Measurements from ENCODE around the gene EYA2. TPM values are rescaled to one million over a fixed set of nuclear protein-coding genes. Genes with fewer than 3 reads are reported as not detected.

EYA2 gene
- total and polyA plus RNA-seq, 2 of the 4 experiments (the other 2 are of a cell fraction), result 2.3 to 5.4 TPM

DNA sequence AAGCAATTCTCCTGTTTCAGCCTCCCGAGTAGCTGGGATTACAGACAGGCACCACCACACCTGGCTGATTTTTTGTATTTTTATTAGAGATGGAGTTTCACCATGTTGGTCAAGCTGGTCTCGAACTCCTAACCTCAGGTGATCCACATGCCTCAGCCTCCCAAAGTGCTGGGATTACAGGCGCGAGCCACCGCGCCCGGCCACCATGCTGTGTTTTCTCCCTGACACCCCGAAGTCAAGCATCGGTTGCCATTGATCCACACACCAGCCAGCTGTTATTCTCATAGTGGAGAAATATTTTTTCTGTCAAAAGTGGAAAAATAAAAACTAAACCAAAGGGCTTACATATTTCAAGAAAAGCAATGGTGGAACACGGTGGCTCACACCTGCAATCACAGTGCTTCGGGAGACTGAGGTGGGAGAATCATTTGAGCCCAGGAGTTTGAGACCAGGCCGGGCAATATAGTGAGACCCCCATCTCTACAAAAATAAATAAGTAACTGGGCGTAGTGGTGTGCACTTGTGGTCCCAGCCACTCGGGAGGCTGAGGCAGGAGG is 304.4 kb downstream of the EYA2 start:
- Histone ChIP-seq H4K20me1 (ENCODE audit: insufficient read depth, low read length) (no peaks in the 10 kb centered on the region), H3K4me1 (ENCODE audit: control insufficient read depth, insufficient read depth, low read length) (peaks cover 3% of the 10 kb centered on the region; the same call in 1 of the 2 replicates), H3K4ac (ENCODE audit: low read depth, low read length) (no peak overlapping the region), H3K14ac (replicated peaks; ENCODE audit: low read depth, low read length) (no peak overlapping the region), H2AK5ac (ENCODE audit: low read depth, low read length) (no peak overlapping the region), H2BK15ac (ENCODE audit: low read depth, low read length) (no peak overlapping the region), H4K8ac (ENCODE audit: low read depth in 2 of 2, low read length in 2 of 2) (no peak overlapping the region), H2AFZ (replicated peaks; ENCODE audit: low read length, poor library complexity) (no peak overlapping the region), H3K4me3 (ENCODE audit: insufficient read depth, low read depth, low read length) (no peak overlapping the region), H3K79me1 (ENCODE audit: low read depth in 1 of 2, low read length in 2 of 2) (no peaks in the 10 kb centered on the region), H3K27ac (ENCODE audit: insufficient read depth, low read length) (no peak overlapping the region), H3K9me1 (ENCODE audit: insufficient read depth, low read length) (0 out of 2 replicates have a peak, but pooled peaks cover 6% of the 10 kb centered on the region), H2BK120ac (ENCODE audit: low read depth, low read length) (no peak overlapping the region), H3K9me3 (ENCODE audit: control insufficient read depth, insufficient read depth, low read length) (no peaks in the 10 kb centered on the region), H2AK9ac (replicated peaks; ENCODE audit: low read depth, low read length, poor library complexity) (no peak overlapping the region), H3K23ac (ENCODE audit: low read depth, low read length) (no peak overlapping the region), H2BK5ac (ENCODE audit: low read depth, low read length, poor library complexity, severe bottlenecking) (no peak overlapping the region), H3K27me3 (ENCODE audit: control insufficient read depth, insufficient read depth, low read length) (no peaks in the 10 kb centered on the region), H4K91ac (ENCODE audit: insufficient read depth, low read depth, low read length) (no peak overlapping the region), H3K18ac (ENCODE audit: low read depth, low read length) (no peak overlapping the region), H2BK20ac (ENCODE audit: low read depth, low read length) (no peak overlapping the region), H3K4me2 (ENCODE audit: low read depth, low read length) (no peak overlapping the region), H3K9ac (ENCODE audit: low read depth, low read length) (no peak overlapping the region), H4K5ac (ENCODE audit: low read depth, low read length) (no peak overlapping the region), H3K56ac (ENCODE audit: extremely low read depth, insufficient read depth, low read length) (no peak overlapping the region), H3K36me3 (ENCODE audit: control insufficient read depth, insufficient read depth, low read length) (no peaks in the 10 kb centered on the region)
- intact Hi-C loops (cut with micrococcal nuclease), result no loop called here
- DNase-seq, result no peak
- POLR2A ChIA-PET (ENCODE audit: unreplicated experiment), result no interaction called here
- CTCF ChIA-PET, result interaction anchor here (0.6 to 1.6 kb wide), 2 partner anchors 182 to 185 kb away, joined by 3 to 8 read pairs; no protein-coding TSS in a partner anchor
- 100% methylated on average over 1 of the region's 14 CpGs; no CpG with 5 or more reads in 1 of the 2 experiments for WGBS, 2 experiments (ENCODE audit: extremely low coverage in 2 of 2, insufficient read length in 1 of 2)
- ATAC-seq (ENCODE audit: low read depth), result no peak
- dilution Hi-C loops (cut with HindIII; ENCODE audit: low sequenced_read_pairs, unreplicated experiment), result no loop called here
- BruUV-seq (replicated peaks), result no TSS peak
- in situ Hi-C loops (cut with MboI; ENCODE audit: low sequenced_read_pairs), result loop anchor here (5.0 to 10.0 kb wide), 2 partner anchors 183 to 426 kb away; no protein-coding TSS in a partner anchor
- no peak for TF ChIP-seq MXI1 (IDR thresholded peaks at IDR 0.05; ENCODE audit: borderline replicate concordance, low read depth, low read length)
- no peak for TF ChIP-seq CEBPB (IDR thresholded peaks at IDR 0.05; ENCODE audit: low read depth, low read length)
- TF ChIP-seq SMC3 (IDR thresholded peaks at IDR 0.05; ENCODE audit: low read depth, low read length), result no peak
- TF ChIP-seq FOS (IDR thresholded peaks at IDR 0.05; ENCODE audit: low read depth, low read length), result no peak
- TF ChIP-seq NFE2L2 (IDR thresholded peaks at IDR 0.05; ENCODE audit: low read depth, low read length), result no peak
- TF ChIP-seq ELK1 (IDR thresholded peaks at IDR 0.05; ENCODE audit: borderline replicate concordance, low read depth, low read length), result no peak
- no peak for TF ChIP-seq RCOR1 (IDR thresholded peaks at IDR 0.05; ENCODE audit: insufficient replicate concordance, low read length)
- no peak for TF ChIP-seq MAZ (IDR thresholded peaks at IDR 0.05; ENCODE audit: borderline replicate concordance, low read depth, low read length)
- TF ChIP-seq MAFK (IDR thresholded peaks at IDR 0.05; ENCODE audit: low read depth, low read length), result no peak
- no peak for TF ChIP-seq USF2 (IDR thresholded peaks at IDR 0.05; ENCODE audit: low read depth, low read length)
- no peak for TF ChIP-seq POLR2A (IDR thresholded peaks at IDR 0.05; ENCODE audit: low read depth, low read length)
- no peak for TF ChIP-seq BHLHE40 (IDR thresholded peaks at IDR 0.05; ENCODE audit: low read depth, low read length)
- TF ChIP-seq CHD1 (IDR thresholded peaks at IDR 0.05; ENCODE audit: low read depth, low read length), result no peak
- no peak for TF ChIP-seq RAD21 (IDR thresholded peaks at IDR 0.05; ENCODE audit: low read length)
- TF ChIP-seq RFX5 (IDR thresholded peaks at IDR 0.05; ENCODE audit: low read depth, low read length), result no peak
- TF ChIP-seq, protein P1, sequence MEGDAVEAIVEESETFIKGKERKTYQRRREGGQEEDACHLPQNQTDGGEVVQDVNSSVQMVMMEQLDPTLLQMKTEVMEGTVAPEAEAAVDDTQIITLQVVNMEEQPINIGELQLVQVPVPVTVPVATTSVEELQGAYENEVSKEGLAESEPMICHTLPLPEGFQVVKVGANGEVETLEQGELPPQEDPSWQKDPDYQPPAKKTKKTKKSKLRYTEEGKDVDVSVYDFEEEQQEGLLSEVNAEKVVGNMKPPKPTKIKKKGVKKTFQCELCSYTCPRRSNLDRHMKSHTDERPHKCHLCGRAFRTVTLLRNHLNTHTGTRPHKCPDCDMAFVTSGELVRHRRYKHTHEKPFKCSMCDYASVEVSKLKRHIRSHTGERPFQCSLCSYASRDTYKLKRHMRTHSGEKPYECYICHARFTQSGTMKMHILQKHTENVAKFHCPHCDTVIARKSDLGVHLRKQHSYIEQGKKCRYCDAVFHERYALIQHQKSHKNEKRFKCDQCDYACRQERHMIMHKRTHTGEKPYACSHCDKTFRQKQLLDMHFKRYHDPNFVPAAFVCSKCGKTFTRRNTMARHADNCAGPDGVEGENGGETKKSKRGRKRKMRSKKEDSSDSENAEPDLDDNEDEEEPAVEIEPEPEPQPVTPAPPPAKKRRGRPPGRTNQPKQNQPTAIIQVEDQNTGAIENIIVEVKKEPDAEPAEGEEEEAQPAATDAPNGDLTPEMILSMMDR (conservative IDR thresholded peaks at IDR 0.05; ENCODE audit: low read depth, low read length), result no peak

Measured in IMR-90 (cell line).